Psoas muscle (tissue), 8 donors: ENCODE measurements around the gene PCNX1. TPM values are rescaled to one million over a fixed set of nuclear protein-coding genes. Genes with fewer than 3 reads are reported as not detected.

Experiments used
- ATAC-seq, 4 donors: fragments of 200-7000 bp; cut with Tn5 transposase; one replicate each; pipeline ENCODE4 v1.9.1; 2020; ENCODE audit warnings: moderate library complexity in 3 of 4, mild to moderate bottlenecking in 2 of 4
- DNase-seq, 2 donors: peaks; one replicate each; pipeline ENCODE4 v3.0.0-alpha.2; 2020
- H3K27ac ChIP-seq: fragments of 200-600 bp; one replicate; pipeline ENCODE4 v1.8.0; 2022
- H3K27me3 ChIP-seq, 3 donors: fragments of 200-600 bp in 1 of 3; one replicate each; pipeline versions ENCODE4 v1.6.1 to v1.8.0; 2013 to 2022; ENCODE audit warnings: low read length in 2 of 3, mild to moderate bottlenecking in 2 of 3, moderate library complexity in 1 of 3; ENCODE audit not compliant: insufficient read depth in 3 of 3
- H3K36me3 ChIP-seq, 2 donors: fragments of 200-600 bp in 1 of 2; one replicate each; pipeline versions ENCODE4 v1.6.1 to v1.8.0; 2013 to 2022; ENCODE audit warnings: low read depth in 1 of 2, mild to moderate bottlenecking in 1 of 2, moderate library complexity in 1 of 2; ENCODE audit not compliant: insufficient read depth in 1 of 2
- H3K4me1 ChIP-seq: fragments of 200-600 bp; one replicate; pipeline ENCODE4 v1.8.0; 2022
- H3K4me3 ChIP-seq: fragments of 200-600 bp; one replicate; pipeline ENCODE4 v1.8.0; 2022; ENCODE audit warnings: mild to moderate bottlenecking
- H3K9me3 ChIP-seq: fragments of 200-600 bp; one replicate; pipeline ENCODE4 v1.8.0; 2022
- CTCF ChIP-seq: fragments of 200-600 bp; IDR thresholded peaks from one replicate; pipeline ENCODE4 v1.8.0; 2022; ENCODE audit warnings: antibody characterized with exemption
- WGBS, 3 donors: extraction: QIAGEN DNeasy Blood & Tissue Kit; methylation state at CpG; one replicate each; pipeline versions ENCODE4 v1.1.6 to v1.1.7; 2013; 5-methylcytosine and 5-hydroxymethylcytosine counted together
- intact Hi-C, 2 donors: fragments of 100-400 bp; cut with DNase I; formaldehyde crosslinking; loops; one replicate each; pipeline versions ENCODE4 v1.11.0 to v1.14.2; 2022
- polyA plus RNA-seq, 3 donors: library from polyadenylated mRNA; stranded (reverse); fragments of 200-250 nt; gene quantifications; one replicate each; pipeline ENCODE4 v1.2.3, GENCODE V29; 2013
- total RNA-seq, 4 donors: library from RNA; stranded (reverse); fragmentation: NEBNext Ultra II Directional in 2 of 4; extraction: Animal tissue kit (Norgen Biotek cat#: 25700) in 2 of 4; gene quantifications; one replicate each; pipeline versions ENCODE4 v1.2.1 to v1.2.4, GENCODE V29; 2021 to 2023
- donor health status: healthy with polysubstance abuse.
- donor health status: DM: no; HTN: no; CAD: no; lungs with moderate emphysema.
- donor health status: Bipolar disorder and iron deficiency.
- donor health status: healthy.
- donor health status: DM: yes; HTN: yes; CAD: no.
- donor health status: DM: no; HTN: no; CAD: no.
- donor health status: DM: no; HTN: no; CAD: no.
- donor health status: DM: yes; HTN: yes; CAD: no.

PCNX1 gene
- total and polyA plus RNA-seq, 7 donors, result 5.2 to 48.1 (median 29.1) TPM

- Histone ChIP-seq H3K27ac (no peak overlapping the region), H3K4me3 (no peak overlapping the region), H3K27me3 (no peaks in the 10 kb centered on the region), H3K9me3 (no peaks in the 10 kb centered on the region), H3K36me3 (peaks cover 0 to 31% of the 10 kb centered on the region in 2 donors), H3K4me1 (peaks cover 5% of the 10 kb centered on the region)
- ATAC-seq (no peak), DNase-seq (no peak)
- TF ChIP-seq CTCF, result no peak
- WGBS, 3 donors, result 91 to 96% (median 92%) methylated on average over 6 of the region's 6 CpGs
- intact Hi-C loops, result loop anchor here in 1 of 2 donors (10.0 kb wide), 1 partner anchor 152 kb away; no protein-coding TSS in a partner anchor
Measured at GRCh38 chr14:70976591-70976990, 69.3 kb downstream of the PCNX1 start.

GRCh38 chr14:70981000-70981952 is 74.0 kb downstream of the PCNX1 start:
- H3K4me3 ChIP-seq, result no peak overlapping the region
- H3K4me1 ChIP-seq, result no peaks in the 10 kb centered on the region
- peaks cover 0 to 25% of the 10 kb centered on the region in 2 donors for H3K36me3 ChIP-seq
- DNase-seq (no peak), ATAC-seq (peak in 1 of 4 donors; percentile 47)
- WGBS, 3 donors, result 55 to 60% (median 57%) methylated on average over 6 of the region's 6 CpGs
- H3K27ac ChIP-seq, result no peak overlapping the region
- H3K9me3 ChIP-seq, result no peaks in the 10 kb centered on the region
- no peaks in the 10 kb centered on the region for H3K27me3 ChIP-seq
- intact Hi-C loops, result no loop called here
- TF ChIP-seq CTCF, result no peak

GRCh38 chr14:70982200-70982599 is 74.9 kb downstream of the PCNX1 start:
- WGBS, 3 donors, result 75 to 78% (median 77%) methylated on average over 1 of the region's 1 CpG
- intact Hi-C loops, result no loop called here
- H3K4me3 ChIP-seq, result no peak overlapping the region
- H3K4me1 ChIP-seq, result no peaks in the 10 kb centered on the region
- no peaks in the 10 kb centered on the region for H3K27me3 ChIP-seq
- no peak overlapping the region for H3K27ac ChIP-seq
- H3K36me3 ChIP-seq, result peaks cover 0 to 16% of the 10 kb centered on the region in 2 donors
- no peak for DNase-seq
- no peak for TF ChIP-seq CTCF
- no peaks in the 10 kb centered on the region for H3K9me3 ChIP-seq
- ATAC-seq, result no peak

- no peak overlapping the region for H3K27ac ChIP-seq
- DNase-seq (no peak), ATAC-seq (no peak)
Measured at GRCh38 chr14:70987041-70987440, 79.8 kb downstream of the PCNX1 start.

More at GRCh38 chr14:70987041-70987440, 79.8 kb downstream of the PCNX1 start:
- Histone ChIP-seq H3K36me3 (no peaks in the 10 kb centered on the region), H3K4me1 (no peaks in the 10 kb centered on the region), H3K4me3 (no peak overlapping the region), H3K27me3 (no peaks in the 10 kb centered on the region), H3K9me3 (no peaks in the 10 kb centered on the region)
- intact Hi-C loops, result no loop called here
- no peak for TF ChIP-seq CTCF
- WGBS, 3 donors, result 89 to 92% (median 90%) methylated on average over 1 of the region's 1 CpG
